Measurements from ENCODE around the gene CYB5D1. TPM values are rescaled to one million over a fixed set of nuclear protein-coding genes. Genes with fewer than 3 reads are reported as not detected.

The CYB5D1 gene
- total RNA-seq, 2 donors from 2014 or later: 5.7 to 16.5 TPM

GRCh38 chr17:7897773-7898172 is 40.0 kb downstream of the CYB5D1 start:
- Histone ChIP-seq H3K4me3 (no peak overlapping the region), H3K27me3 (no peaks in the 10 kb centered on the region), H3K4me1 (no peaks in the 10 kb centered on the region), H3K9me3 (no peaks in the 10 kb centered on the region), H3K36me3 (replicated peaks in 1 of 2; ENCODE audit: insufficient read depth in 1 of 2, low read depth in 2 of 2) (peaks cover 0 to 30% of the 10 kb centered on the region in 2 donors), H3K27ac (no peak overlapping the region)
- 31 to 35% methylated on average over 6 of the region's 6 CpGs for WGBS, 2 donors
- intact Hi-C loops (cut with DNase I): loop anchor here (5.0 kb wide), 1 partner anchor 35 kb away; no protein-coding TSS in a partner anchor
- TF ChIP-seq CTCF (IDR thresholded peaks at IDR 0.05) (peak; percentile 25 to 90 (median 73)), POLR2A (IDR thresholded peaks at IDR 0.05) (no peak)
- ATAC-seq: peak; percentile 77
- DNase-seq: peak in 3 of 4 donors; percentile 30 to 59 (median 55)

GRCh38 chr17:7903154-7904103 is 45.6 kb downstream of the CYB5D1 start:
- no peak overlapping the region for H3K27ac ChIP-seq
- H3K9me3 ChIP-seq: no peaks in the 10 kb centered on the region
- intact Hi-C loops (cut with DNase I): no loop called here
- ATAC-seq (no peak), DNase-seq (no peak)
- H3K4me1 ChIP-seq: no peaks in the 10 kb centered on the region
- no peak for TF ChIP-seq CTCF (IDR thresholded peaks at IDR 0.05)
- no peak for TF ChIP-seq POLR2A (IDR thresholded peaks at IDR 0.05)
- H3K27me3 ChIP-seq: no peaks in the 10 kb centered on the region
- 81 to 83% methylated on average over 22 of the region's 22 CpGs for WGBS, 2 donors
- H3K36me3 ChIP-seq (replicated peaks in 1 of 2; ENCODE audit: insufficient read depth in 1 of 2, low read depth in 2 of 2): peaks cover 0 to 47% of the 10 kb centered on the region in 2 donors
- no peak overlapping the region for H3K4me3 ChIP-seq

DNA sequence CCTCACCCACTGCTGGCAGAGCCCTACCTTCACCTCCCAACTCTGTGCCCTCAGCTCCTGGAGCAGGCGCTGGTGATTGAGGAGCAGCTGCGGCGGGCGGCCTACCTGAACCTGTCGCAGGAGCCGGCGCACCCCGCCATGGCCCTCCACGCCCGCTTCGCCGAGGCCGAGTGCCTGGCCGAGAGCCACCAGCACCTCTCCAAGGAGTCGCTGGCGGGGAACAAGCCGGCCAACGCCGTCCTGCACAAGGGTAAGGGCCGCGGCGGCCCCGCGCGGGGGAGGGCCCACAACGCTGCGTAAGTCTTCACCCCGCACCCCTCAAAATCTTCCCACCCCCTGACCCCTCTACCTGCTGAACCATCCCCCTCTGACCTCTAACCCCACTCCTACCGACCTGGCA is 51.3 kb downstream of the CYB5D1 start:
- H3K9me3 ChIP-seq: no peaks in the 10 kb centered on the region
- DNase-seq: no peak

DNA sequence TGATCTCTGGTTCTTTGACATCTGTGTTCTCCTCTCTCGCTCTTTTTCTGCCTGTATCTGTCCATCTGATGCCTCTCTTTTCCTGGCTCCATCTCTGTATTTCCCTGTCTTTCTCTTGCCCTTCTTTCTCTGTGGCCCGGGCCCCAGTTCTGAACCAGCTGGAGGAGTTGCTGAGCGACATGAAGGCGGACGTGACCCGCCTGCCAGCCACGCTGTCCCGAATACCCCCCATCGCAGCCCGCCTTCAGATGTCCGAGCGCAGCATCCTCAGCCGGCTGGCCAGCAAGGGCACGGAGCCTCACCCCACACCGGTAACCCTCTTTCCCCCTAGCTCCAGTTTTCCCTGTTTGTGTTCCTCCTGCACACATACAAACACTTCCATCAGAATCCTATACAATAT is 52.5 kb downstream of the CYB5D1 start:
- H3K9me3 ChIP-seq: no peaks in the 10 kb centered on the region
- H3K27me3 ChIP-seq: no peaks in the 10 kb centered on the region
- DNase-seq (no peak), ATAC-seq (no peak)
- H3K4me3 ChIP-seq: no peak overlapping the region
- WGBS, 2 donors: 97 to 98% methylated on average over 15 of the region's 15 CpGs
- H3K4me1 ChIP-seq: peaks cover 10% of the 10 kb centered on the region
- H3K27ac ChIP-seq: no peak overlapping the region
- TF ChIP-seq CTCF (IDR thresholded peaks at IDR 0.05): no peak
- TF ChIP-seq POLR2A (IDR thresholded peaks at IDR 0.05): no peak
- peaks cover 0 to 32% of the 10 kb centered on the region in 2 donors for H3K36me3 ChIP-seq (replicated peaks in 1 of 2; ENCODE audit: insufficient read depth in 1 of 2, low read depth in 2 of 2)
- intact Hi-C loops (cut with DNase I): loop anchor here (5.0 kb wide), 1 partner anchor 77 kb away; no protein-coding TSS in a partner anchor

More for the DNA sequence above, 51.3 kb downstream of the CYB5D1 start:
- no peaks in the 10 kb centered on the region for H3K27me3 ChIP-seq
- TF ChIP-seq POLR2A (IDR thresholded peaks at IDR 0.05) (no peak), CTCF (IDR thresholded peaks at IDR 0.05) (no peak)
- intact Hi-C loops (cut with DNase I): no loop called here
- peaks cover 0 to 37% of the 10 kb centered on the region in 2 donors for H3K36me3 ChIP-seq (replicated peaks in 1 of 2; ENCODE audit: insufficient read depth in 1 of 2, low read depth in 2 of 2)
- no peak for ATAC-seq
- WGBS, 2 donors: 94 to 98% methylated on average over 28 to 29 of the region's 29 CpGs
- no peaks in the 10 kb centered on the region for H3K4me1 ChIP-seq
- no peak overlapping the region for H3K27ac ChIP-seq
- no peak overlapping the region for H3K4me3 ChIP-seq

Data from body of pancreas (tissue), 4 donors.